HUES48 (cell line): ENCODE data around the gene PLEKHA1.

Experiments
- H3K27ac ChIP-seq: one replicate; pipeline ENCODE4 v1.7.0; 2013; ENCODE audit warnings: low read depth, low read length, inconsistent platforms
- H3K27me3 ChIP-seq: 2 replicates; pipeline ENCODE4 v1.6.1; 2013; ENCODE audit warnings: mild to moderate bottlenecking, low read length; ENCODE audit not compliant: control insufficient read depth, insufficient read depth
- H3K36me3 ChIP-seq: 2 replicates; pipeline ENCODE4 v1.6.1; 2013; ENCODE audit warnings: low read length; ENCODE audit not compliant: control insufficient read depth, insufficient read depth
- H3K4me1 ChIP-seq: 2 replicates; pipeline ENCODE4 v1.6.1; 2013; ENCODE audit warnings: mild to moderate bottlenecking, low read length; ENCODE audit not compliant: control insufficient read depth, insufficient read depth
- H3K4me3 ChIP-seq: 2 replicates; pipeline ENCODE4 v1.5.1; 2013; ENCODE audit warnings: mild to moderate bottlenecking, low read depth, low read length
- H3K9ac ChIP-seq: 2 replicates; pipeline ENCODE4 v1.6.1; 2013; ENCODE audit warnings: mild to moderate bottlenecking, low read depth, low read length, moderate library complexity
- H3K9me3 ChIP-seq: 2 replicates; pipeline ENCODE4 v1.6.1; 2013; ENCODE audit warnings: low read length; ENCODE audit not compliant: control insufficient read depth, insufficient read depth

PLEKHA1 gene

DNA sequence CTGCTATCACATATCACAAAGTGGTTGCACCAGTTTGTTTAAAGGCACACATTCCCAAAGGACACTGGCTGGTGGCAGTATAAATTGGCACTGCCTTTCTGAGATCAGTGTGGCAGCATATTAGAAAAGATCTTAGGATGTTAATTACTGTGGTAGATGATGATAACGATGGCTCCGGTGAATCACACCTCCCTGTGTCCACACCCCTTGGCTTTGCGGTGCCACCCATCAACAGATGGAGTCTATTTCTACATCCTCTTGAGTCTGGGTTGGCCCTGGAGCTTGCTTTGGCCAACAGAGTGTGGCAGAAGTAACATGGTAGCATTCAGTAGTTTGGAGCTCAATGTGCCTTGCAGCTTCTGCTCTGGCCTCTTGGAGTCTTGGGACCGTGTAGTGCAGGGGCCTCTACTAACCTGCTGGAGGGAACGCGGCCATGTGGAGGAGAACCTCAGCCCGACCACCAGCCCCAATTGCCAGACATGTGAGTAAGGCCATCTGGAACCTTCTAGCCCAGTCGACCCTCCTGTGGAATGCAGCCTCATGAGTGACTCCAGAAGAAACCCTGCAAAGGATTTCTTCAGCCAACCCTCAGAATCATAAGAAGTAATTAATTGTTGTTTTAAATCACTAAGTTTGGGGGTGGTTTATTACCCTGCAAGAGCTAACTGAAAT lies 27.2 kb upstream of the PLEKHA1 start:
- H3K4me3 ChIP-seq = no peak overlapping the region
- H3K4me1 ChIP-seq = peaks cover 14% of the 10 kb centered on the region
- no peaks in the 10 kb centered on the region for H3K36me3 ChIP-seq
- no peaks in the 10 kb centered on the region for H3K27me3 ChIP-seq
- H3K27ac ChIP-seq = no peak overlapping the region
- H3K9ac ChIP-seq = no peak overlapping the region
- H3K9me3 ChIP-seq = 0 out of 2 replicates have a peak, but pooled peaks cover 9% of the 10 kb centered on the region

- H3K4me3 ChIP-seq = no peak overlapping the region
- 0 out of 2 replicates have a peak, but pooled peaks cover 9% of the 10 kb centered on the region for H3K9me3 ChIP-seq
Observed at GRCh38 chr10:122348512-122348911, 26.0 kb upstream of the PLEKHA1 start.

GRCh38 chr10:122348935-122349361 lies 25.6 kb upstream of the PLEKHA1 start:
- Histone ChIP-seq H3K27ac (no peak overlapping the region), H3K27me3 (no peaks in the 10 kb centered on the region), H3K36me3 (no peaks in the 10 kb centered on the region), H3K9ac (no peak overlapping the region), H3K9me3 (0 out of 2 replicates have a peak, but pooled peaks cover 9% of the 10 kb centered on the region), H3K4me1 (0 out of 2 replicates have a peak, but pooled peaks cover under 1% of the 10 kb centered on the region), H3K4me3 (no peak overlapping the region)

More at GRCh38 chr10:122348512-122348911, 26.0 kb upstream of the PLEKHA1 start:
- H3K4me1 ChIP-seq = peaks cover 5% of the 10 kb centered on the region
- no peak overlapping the region for H3K27ac ChIP-seq
- H3K27me3 ChIP-seq = no peaks in the 10 kb centered on the region
- H3K9ac ChIP-seq = no peak overlapping the region
- H3K36me3 ChIP-seq = no peaks in the 10 kb centered on the region

DNA sequence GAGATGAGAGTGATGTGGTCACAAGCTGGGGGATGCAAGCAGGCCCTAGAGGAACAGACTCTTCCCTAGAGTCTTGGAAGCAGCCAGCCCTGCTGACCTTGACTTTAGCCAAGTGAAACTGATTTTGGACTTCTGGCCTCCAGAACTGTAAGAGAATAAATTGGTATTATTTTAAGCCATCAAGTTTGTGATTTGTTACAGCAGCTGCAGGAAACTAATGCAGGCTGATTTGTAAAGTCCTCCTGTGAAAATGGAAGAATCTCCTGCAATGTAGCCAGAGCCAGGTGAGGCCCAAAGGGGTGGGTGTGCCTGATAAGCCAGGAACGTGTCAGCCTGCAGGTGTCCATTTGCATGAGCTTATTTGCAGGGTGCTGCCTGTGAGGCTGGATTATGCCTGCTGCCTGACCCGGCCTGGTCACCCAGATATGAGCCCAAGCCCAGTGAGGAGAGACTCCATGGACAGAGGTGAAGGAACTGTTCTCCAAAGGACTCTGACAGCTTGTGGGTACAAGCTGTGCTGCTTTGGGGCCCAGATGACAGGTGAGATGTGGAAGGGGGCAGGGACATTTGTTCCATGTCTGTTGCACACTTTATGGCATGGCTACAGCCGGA lies 24.6 kb upstream of the PLEKHA1 start:
- no peaks in the 10 kb centered on the region for H3K27me3 ChIP-seq
- no peak overlapping the region for H3K27ac ChIP-seq

GRCh38 chr10:122350893-122351292 lies 23.6 kb upstream of the PLEKHA1 start:
- Histone ChIP-seq H3K27me3 (no peaks in the 10 kb centered on the region), H3K4me1 (no peaks in the 10 kb centered on the region), H3K9ac (no peak overlapping the region), H3K4me3 (no peak overlapping the region), H3K36me3 (no peaks in the 10 kb centered on the region), H3K27ac (no peak overlapping the region), H3K9me3 (0 out of 2 replicates have a peak, but pooled peaks cover 7% of the 10 kb centered on the region)

More for the DNA sequence above, 24.6 kb upstream of the PLEKHA1 start:
- Histone ChIP-seq H3K4me3 (no peak overlapping the region), H3K4me1 (no peaks in the 10 kb centered on the region), H3K9me3 (0 out of 2 replicates have a peak, but pooled peaks cover 9% of the 10 kb centered on the region), H3K9ac (no peak overlapping the region), H3K36me3 (no peaks in the 10 kb centered on the region)

- Histone ChIP-seq H3K9ac (no peak overlapping the region), H3K4me3 (no peak overlapping the region), H3K27me3 (no peaks in the 10 kb centered on the region), H3K27ac (no peak overlapping the region), H3K9me3 (no peaks in the 10 kb centered on the region), H3K36me3 (no peaks in the 10 kb centered on the region), H3K4me1 (no peaks in the 10 kb centered on the region)
Observed at GRCh38 chr10:122352817-122353525, 21.5 kb upstream of the PLEKHA1 start.

DNA sequence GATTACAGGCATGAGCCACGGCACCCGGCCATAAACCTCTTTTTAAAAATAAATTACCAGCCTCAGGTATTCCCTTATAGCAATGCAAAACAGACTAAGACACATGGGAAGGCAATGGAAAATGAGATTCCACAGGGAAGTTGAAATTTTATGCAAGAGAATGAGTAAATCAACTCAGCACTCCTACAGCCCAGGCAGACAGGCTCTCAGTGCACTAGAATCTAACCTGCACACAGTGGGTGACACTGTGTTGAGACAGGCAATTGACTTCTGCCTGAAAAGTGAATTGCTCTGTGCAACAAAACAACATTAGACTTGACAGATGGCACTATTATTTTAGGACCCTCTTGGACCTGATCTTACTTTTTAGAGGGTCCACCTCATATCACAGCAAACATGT lies 20.1 kb upstream of the PLEKHA1 start:
- no peaks in the 10 kb centered on the region for H3K4me1 ChIP-seq
- no peaks in the 10 kb centered on the region for H3K27me3 ChIP-seq
- no peaks in the 10 kb centered on the region for H3K36me3 ChIP-seq
- H3K9ac ChIP-seq = no peak overlapping the region
- H3K4me3 ChIP-seq = no peak overlapping the region
- H3K27ac ChIP-seq = no peak overlapping the region
- no peaks in the 10 kb centered on the region for H3K9me3 ChIP-seq

DNA sequence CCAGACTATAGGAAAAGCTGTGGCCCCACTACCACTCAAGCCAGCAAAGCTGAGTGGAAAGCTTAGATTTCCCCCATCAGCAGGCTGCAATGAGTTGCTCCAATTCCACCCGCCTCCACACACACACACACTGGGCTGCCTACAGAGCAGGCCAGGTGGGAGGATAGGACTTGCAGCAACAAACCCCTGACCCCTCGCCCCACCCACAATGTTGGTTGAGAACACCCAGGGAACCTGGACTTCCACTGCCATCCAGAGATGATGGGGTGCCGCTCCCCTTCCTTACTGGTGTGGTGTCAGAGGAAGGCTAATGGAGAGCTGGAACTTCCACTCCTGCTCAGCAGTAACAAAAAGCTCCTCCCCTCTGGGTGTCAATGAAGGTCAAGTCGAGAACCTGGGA lies 16.8 kb upstream of the PLEKHA1 start:
- no peak overlapping the region for H3K4me3 ChIP-seq
- no peaks in the 10 kb centered on the region for H3K4me1 ChIP-seq
- no peak overlapping the region for H3K27ac ChIP-seq
- no peaks in the 10 kb centered on the region for H3K36me3 ChIP-seq
- no peaks in the 10 kb centered on the region for H3K9me3 ChIP-seq
- no peak overlapping the region for H3K9ac ChIP-seq
- no peaks in the 10 kb centered on the region for H3K27me3 ChIP-seq

- no peak overlapping the region for H3K9ac ChIP-seq
- no peaks in the 10 kb centered on the region for H3K36me3 ChIP-seq
- no peak overlapping the region for H3K4me3 ChIP-seq
- no peaks in the 10 kb centered on the region for H3K9me3 ChIP-seq
- H3K27ac ChIP-seq = no peak overlapping the region
- H3K27me3 ChIP-seq = no peaks in the 10 kb centered on the region
- H3K4me1 ChIP-seq = peaks cover 3% of the 10 kb centered on the region; the same call in 1 of the 2 replicates
Observed at GRCh38 chr10:122359621-122360020, 14.9 kb upstream of the PLEKHA1 start.

DNA sequence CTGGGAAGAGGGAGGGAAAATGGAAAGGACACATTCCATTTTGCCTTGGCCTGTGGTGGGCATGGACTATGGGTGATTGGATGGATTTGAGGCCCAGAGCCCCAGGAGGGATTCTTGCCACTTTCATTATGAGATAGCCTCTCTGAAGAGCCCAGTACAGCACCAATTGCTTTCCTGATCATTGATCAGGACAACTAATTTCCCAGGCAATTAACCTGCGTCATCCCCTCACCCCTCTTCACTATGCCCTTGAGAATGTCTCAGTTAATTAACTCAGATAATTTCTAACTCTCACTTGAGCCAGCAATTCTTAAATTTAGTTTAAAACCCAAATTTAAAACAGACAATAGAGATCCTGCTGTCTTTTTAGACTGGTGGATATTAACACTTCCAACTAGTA lies 13.5 kb upstream of the PLEKHA1 start:
- Histone ChIP-seq H3K36me3 (no peaks in the 10 kb centered on the region), H3K9me3 (no peaks in the 10 kb centered on the region), H3K9ac (no peak overlapping the region), H3K27ac (no peak overlapping the region), H3K4me3 (no peak overlapping the region), H3K27me3 (no peaks in the 10 kb centered on the region), H3K4me1 (peaks cover 3% of the 10 kb centered on the region; the same call in 1 of the 2 replicates)
